Skeletal muscle tissue (tissue), 4 donors: ENCODE measurements around the gene TMEM183A. TPM values are rescaled to one million over a fixed set of nuclear protein-coding genes. Genes with fewer than 3 reads are reported as not detected.

Experiments used
- H3K27ac ChIP-seq: one replicate; pipeline ENCODE4 v1.7.0; 2013; ENCODE audit warnings: mild to moderate bottlenecking, low read depth, low read length, inconsistent platforms
- H3K27me3 ChIP-seq, 3 donors: one replicate each; pipeline ENCODE4 v1.7.0; 2013; ENCODE audit warnings: low read length in 3 of 3; ENCODE audit not compliant: control insufficient read depth in 3 of 3, insufficient read depth in 3 of 3
- H3K36me3 ChIP-seq, 3 donors: one replicate each; pipeline ENCODE4 v1.7.0; 2013; ENCODE audit warnings: low read length in 3 of 3; ENCODE audit not compliant: control insufficient read depth in 3 of 3, insufficient read depth in 3 of 3
- H3K4me1 ChIP-seq, 3 donors: one replicate each; pipeline ENCODE4 v1.7.0; 2013; ENCODE audit warnings: low read length in 3 of 3, mild to moderate bottlenecking in 3 of 3; ENCODE audit not compliant: control insufficient read depth in 3 of 3, insufficient read depth in 3 of 3
- H3K4me3 ChIP-seq, 3 donors: one replicate each; pipeline ENCODE4 v1.7.0; 2013; ENCODE audit warnings: low read length in 3 of 3
- H3K9ac ChIP-seq, 3 donors: one replicate each; pipeline ENCODE4 v1.7.0; 2013; ENCODE audit warnings: low read length in 3 of 3, mild to moderate bottlenecking in 3 of 3, moderate library complexity in 2 of 3, low read depth in 1 of 3
- H3K9me3 ChIP-seq, 3 donors: one replicate each; pipeline ENCODE4 v1.7.0; 2013; ENCODE audit warnings: low read length in 3 of 3; ENCODE audit not compliant: control insufficient read depth in 3 of 3
- total RNA-seq: library from RNA; depleted of rRNA; stranded (reverse); fragments of >200 nt; gene quantifications from one replicate; pipeline ENCODE4 v1.2.3, GENCODE V29; 2014
- donor health status: Osteomylitis.

The TMEM183A gene, protein sequence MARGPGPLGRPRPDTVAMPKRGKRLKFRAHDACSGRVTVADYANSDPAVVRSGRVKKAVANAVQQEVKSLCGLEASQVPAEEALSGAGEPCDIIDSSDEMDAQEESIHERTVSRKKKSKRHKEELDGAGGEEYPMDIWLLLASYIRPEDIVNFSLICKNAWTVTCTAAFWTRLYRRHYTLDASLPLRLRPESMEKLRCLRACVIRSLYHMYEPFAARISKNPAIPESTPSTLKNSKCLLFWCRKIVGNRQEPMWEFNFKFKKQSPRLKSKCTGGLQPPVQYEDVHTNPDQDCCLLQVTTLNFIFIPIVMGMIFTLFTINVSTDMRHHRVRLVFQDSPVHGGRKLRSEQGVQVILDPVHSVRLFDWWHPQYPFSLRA
- 42.3 TPM for total RNA-seq

DNA sequence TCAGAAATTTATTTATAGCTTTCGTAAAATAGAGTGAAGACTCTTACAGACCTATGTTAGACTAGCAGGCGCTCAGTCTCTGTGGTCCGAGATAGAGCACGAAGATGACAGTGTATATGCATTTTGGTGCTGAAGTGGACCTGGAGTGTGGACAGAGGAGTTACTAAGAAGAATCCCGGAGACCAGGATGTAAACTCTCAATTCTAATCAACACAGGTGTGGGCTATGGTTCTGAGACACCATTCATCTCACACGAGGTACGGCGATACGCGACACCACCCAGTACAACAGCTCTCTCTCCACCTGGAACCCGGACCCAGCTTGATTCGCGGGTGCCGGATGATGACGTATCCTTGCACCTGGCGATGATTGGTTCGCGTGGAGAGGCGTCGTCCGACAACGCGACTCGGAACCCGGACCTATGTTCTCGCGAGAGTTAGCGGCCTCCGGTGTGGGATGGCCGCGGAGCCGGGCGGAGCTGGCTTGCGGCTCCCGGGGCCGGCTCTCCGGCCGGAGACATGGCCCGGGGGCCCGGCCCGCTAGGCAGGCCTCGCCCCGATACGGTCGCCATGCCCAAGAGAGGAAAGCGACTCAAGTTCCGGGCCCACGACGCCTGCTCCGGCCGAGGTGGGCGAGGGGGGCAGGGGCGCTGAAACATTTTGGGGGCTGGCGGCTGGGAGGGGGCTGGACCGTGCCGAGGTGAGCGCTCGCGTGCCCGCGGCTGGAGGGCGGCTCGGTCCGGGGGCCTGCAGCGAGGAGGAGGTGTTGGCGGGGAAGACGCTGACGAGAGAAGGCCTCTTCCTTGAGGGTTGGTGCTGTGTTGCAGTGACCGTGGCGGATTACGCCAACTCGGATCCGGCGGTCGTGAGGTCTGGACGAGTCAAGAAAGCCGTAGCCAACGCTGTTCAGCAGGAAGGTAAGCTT, at the start of gene TMEM183A:
Gene TMEM183A, plus strand, starts transcription at position 427 of the 924 bp plus-strand sequence. Its CDS starts 92 bp downstream, at position 519.
- H3K36me3 ChIP-seq, result peaks cover 11 to 29% (median 18%) of the 10 kb centered on the region in 3 donors
- H3K4me1 ChIP-seq, result peaks cover 5 to 17% (median 8%) of the 10 kb centered on the region in 3 donors
- peak within 1 kb of the TSS; percentile 83 to 99 (median 97) for H3K4me3 ChIP-seq
- peak within 1 kb of the TSS; percentile 86 to 98 (median 89) for H3K9ac ChIP-seq
- peak within 1 kb of the TSS; percentile 96 for H3K27ac ChIP-seq
- H3K9me3 ChIP-seq, result no peaks in the 10 kb centered on the region
- no peaks in the 10 kb centered on the region for H3K27me3 ChIP-seq

DNA sequence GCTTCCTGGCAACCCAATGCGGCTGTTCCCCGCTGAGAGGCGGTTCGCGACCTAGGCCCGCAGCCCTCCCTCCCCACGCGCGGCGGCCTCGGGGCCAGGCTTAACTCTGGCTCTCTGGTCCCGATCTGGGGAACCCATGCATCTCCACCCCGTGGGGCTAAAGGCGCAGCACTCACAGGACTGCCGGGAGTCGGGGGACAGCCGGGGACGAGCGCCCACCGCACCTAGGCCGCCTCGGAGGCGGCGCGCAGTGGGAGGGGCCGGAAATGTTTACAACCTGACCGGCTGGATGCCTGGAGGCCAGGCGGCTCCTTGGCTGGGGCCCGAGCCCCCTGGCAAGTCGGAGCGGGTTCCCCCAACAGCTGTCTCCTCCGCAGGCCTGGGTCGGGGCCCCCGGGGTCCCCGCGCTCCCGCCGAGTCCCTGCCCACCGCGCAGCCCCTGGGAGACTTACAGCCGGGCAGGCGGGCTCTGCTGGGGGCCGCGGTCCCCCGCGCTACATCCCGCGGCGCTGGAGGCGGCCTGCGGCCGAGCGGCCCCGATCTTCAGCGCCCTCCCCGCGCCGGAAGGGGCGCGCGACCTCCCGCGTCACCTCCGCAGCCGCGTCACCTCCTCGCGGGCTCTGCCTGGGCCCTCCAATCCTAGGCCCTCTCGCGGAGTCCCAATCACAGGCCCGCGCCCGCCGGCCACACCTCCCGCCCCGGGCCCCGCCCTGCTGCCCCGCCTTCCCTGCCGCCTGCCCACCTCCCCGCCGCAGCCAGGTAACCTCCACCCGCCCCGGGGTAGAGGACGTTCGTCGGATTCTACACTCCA, 49.2 kb upstream of the TMEM183A start, which contains the start of gene ADIPOR1:
Gene ADIPOR1, minus strand, starts transcription at position 580 of the 811 bp plus-strand sequence. CDS start 7,242 bp downstream, outside the sequence.
- Histone ChIP-seq H3K4me1 (peaks cover 56 to 79% (median 71%) of the 10 kb centered on the region in 3 donors), H3K27ac (peak within 1 kb of the TSS; percentile 99), H3K9ac (peak within 1 kb of the TSS; percentile 94 to 95 (median 95)), H3K9me3 (no peaks in the 10 kb centered on the region), H3K36me3 (peaks cover 11 to 22% (median 18%) of the 10 kb centered on the region in 3 donors), H3K4me3 (peak within 1 kb of the TSS; percentile 86 to 88 (median 87)), H3K27me3 (no peaks in the 10 kb centered on the region)

DNA sequence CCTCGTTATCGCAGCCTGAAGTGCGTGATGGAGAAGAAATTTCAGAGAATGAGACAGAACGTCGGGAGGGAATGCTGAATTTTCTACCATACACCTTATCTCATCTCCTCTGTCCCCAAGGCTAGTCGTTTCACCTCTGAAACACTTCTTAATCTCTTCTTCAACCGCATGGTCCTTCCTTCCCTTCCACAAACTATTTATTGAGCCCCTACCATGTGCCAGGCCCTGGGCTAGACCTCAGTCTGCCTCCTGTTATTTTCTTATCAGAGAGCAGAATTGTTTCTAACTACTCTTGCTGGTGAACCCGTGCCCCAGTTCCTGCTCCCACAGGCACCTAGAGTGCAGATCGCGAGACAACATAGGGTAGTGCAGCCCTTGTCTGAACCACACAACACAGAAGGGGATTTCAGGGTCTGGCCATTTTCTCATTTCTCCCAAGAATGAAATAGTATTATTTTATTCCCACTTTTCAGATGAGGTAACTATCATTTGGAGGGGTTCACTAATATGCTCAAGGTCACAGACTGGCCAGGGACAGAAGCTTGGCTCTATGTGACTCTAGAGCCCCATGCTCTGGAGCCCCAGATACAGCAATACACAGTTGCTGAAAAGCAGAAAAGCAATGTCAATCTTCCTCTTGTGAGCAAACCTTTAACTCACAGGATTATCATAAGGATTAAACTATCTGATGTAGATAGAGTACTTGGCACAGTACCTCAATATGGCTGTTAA, 48.5 kb upstream of the TMEM183A start:
- peaks cover 19 to 29% (median 21%) of the 10 kb centered on the region in 3 donors for H3K36me3 ChIP-seq
- H3K9ac ChIP-seq, result peak overlapping the region; percentile 69 to 87 (median 76)
- peaks cover 64 to 82% (median 74%) of the 10 kb centered on the region in 3 donors for H3K4me1 ChIP-seq
- no peaks in the 10 kb centered on the region for H3K27me3 ChIP-seq
- no peaks in the 10 kb centered on the region for H3K9me3 ChIP-seq
- H3K27ac ChIP-seq, result peak overlapping the region; percentile 99
- peak overlapping the region; percentile 79 to 86 (median 79) for H3K4me3 ChIP-seq

DNA sequence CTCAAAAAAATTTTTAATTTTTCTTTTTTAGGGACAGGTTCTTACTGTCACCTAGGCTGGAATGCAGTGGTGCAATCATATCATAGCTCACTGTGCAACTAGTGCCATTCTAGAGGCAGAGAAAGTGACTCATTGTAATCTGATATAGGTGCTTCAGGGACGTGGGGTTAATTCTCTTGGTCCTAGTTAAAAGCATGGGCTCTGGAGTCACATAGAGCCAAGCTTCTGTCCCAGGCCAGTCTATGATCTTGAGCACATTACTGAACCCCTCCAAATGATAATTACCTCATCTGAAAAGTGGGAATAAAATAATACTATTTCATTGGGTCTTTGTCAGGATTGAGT, 47.9 kb upstream of the TMEM183A start:
- peaks cover 66 to 82% (median 79%) of the 10 kb centered on the region in 3 donors for H3K4me1 ChIP-seq

DNA sequence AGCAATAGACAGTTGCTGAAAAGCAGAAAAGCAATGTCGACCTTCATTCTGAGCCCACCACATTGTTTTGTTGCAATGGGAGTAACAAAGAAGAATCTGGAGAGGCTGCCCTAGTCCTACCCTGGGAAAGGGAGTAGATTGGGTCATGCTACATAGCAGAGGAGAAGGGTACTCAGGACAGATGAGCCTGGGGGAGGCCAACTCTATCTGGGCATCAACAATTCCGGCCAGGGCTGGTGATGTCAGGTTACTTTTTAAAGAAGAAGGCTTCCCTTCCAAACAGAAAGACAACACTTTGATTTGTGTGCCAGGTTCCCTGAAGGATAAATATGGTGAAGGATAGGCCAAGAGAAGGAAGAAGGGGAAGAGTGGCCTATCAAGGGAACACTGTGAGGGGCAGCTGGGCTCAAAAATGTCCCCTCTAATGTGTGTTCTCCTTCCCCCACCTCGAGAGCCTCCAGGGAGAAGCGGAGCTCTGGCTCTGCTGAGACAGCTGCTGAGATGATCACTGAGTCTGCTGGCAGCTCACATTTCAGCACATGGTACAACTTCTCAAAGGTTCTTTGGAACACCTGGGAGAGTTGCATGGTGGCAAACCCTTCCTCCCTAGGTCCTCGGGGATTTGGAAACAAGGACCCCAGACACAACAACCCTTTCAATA, 45.8 kb upstream of the TMEM183A start:
- peak overlapping the region; percentile 99 for H3K27ac ChIP-seq
- peak overlapping the region in 2 of 3 donors; percentile 10 to 42 for H3K4me3 ChIP-seq
- H3K9ac ChIP-seq, result peak overlapping the region; percentile 5 to 55 (median 27)
- H3K9me3 ChIP-seq, result no peaks in the 10 kb centered on the region
- H3K4me1 ChIP-seq, result peaks cover 83 to 88% (median 88%) of the 10 kb centered on the region in 3 donors
- peaks cover 22 to 42% (median 31%) of the 10 kb centered on the region in 3 donors for H3K36me3 ChIP-seq
- H3K27me3 ChIP-seq, result no peaks in the 10 kb centered on the region

More for the DNA sequence above, 47.9 kb upstream of the TMEM183A start:
- H3K27me3 ChIP-seq, result no peaks in the 10 kb centered on the region
- H3K36me3 ChIP-seq, result peaks cover 22 to 30% (median 23%) of the 10 kb centered on the region in 3 donors
- peak overlapping the region; percentile 99 for H3K27ac ChIP-seq
- no peaks in the 10 kb centered on the region for H3K9me3 ChIP-seq
- peak overlapping the region in 2 of 3 donors; percentile 76 to 87 for H3K9ac ChIP-seq
- no peak overlapping the region for H3K4me3 ChIP-seq

DNA sequence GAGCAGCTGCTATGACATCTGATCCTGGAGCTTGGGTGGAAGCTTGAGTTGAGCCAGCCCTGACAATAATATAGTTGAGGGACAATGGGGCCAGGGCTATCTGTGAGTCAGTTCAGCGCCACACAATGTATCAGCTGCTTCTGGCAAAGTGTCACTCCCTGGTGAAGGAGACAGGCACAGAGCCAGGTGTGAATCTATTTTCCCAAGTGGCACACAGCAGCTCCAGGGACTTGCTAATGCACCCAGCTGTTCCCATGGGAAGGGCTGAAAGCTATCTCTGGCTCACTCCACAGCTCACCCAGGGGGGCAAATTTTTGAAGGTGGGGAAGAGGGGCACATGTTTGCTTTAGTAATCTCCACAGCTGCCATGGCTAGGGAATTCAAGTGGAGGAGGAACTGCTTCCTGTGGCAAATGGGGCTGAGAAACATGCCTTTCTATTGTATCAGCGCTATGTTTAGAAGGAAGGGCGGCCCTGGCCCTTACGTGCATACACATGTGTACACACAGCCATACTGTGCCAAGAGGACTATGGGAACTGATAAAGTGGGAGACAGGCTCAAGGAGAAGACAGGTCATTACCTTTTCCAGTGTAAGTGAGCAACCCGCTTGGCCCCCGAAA, 42.3 kb upstream of the TMEM183A start:
- peak overlapping the region; percentile 90 to 99 (median 94) for H3K4me3 ChIP-seq

DNA sequence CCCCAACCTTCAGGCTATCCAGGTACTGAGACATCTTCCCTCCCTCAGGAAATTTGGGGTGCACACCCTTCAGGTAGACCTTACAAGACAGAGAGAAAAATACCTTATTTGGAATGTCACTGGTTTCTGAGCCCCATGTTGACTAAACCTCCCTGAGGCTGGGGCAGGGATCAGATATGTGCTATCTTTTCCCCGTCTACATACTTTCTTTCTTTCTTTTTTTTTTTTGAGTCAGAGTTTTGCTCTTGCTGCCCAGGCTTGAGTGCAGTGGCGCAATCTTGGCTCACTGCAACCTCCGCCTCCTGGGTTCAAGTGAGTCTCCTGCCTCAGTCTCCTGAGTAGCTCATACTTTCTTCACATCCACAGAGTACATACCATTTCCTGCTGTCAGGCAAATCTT, 41.8 kb upstream of the TMEM183A start:
- peak overlapping the region; percentile 99 for H3K27ac ChIP-seq
- H3K36me3 ChIP-seq, result peaks cover 22 to 43% (median 37%) of the 10 kb centered on the region in 3 donors
- peak overlapping the region; percentile 90 to 99 (median 94) for H3K4me3 ChIP-seq
- H3K9me3 ChIP-seq, result no peaks in the 10 kb centered on the region
- peaks cover 64 to 80% (median 70%) of the 10 kb centered on the region in 3 donors for H3K4me1 ChIP-seq
- H3K27me3 ChIP-seq, result no peaks in the 10 kb centered on the region
- peak overlapping the region; percentile 99 to 100 (median 100) for H3K9ac ChIP-seq

More for the DNA sequence above, 42.3 kb upstream of the TMEM183A start:
- Histone ChIP-seq H3K27ac (peak overlapping the region; percentile 99), H3K36me3 (peaks cover 22 to 43% (median 37%) of the 10 kb centered on the region in 3 donors), H3K4me1 (peaks cover 69 to 85% (median 74%) of the 10 kb centered on the region in 3 donors), H3K27me3 (no peaks in the 10 kb centered on the region), H3K9me3 (no peaks in the 10 kb centered on the region), H3K9ac (peak overlapping the region; percentile 99 to 100 (median 100))
